AG08395 (cell line): ENCODE measurements around the gene IGFL3.
A peak's percentile ranks its signal among the peaks of the same experiment; 100 is the strongest.
"Not testable (repeated sequence)": the region's sequence is repeated elsewhere in the genome, so short reads cannot be mapped to it uniquely, and the experiment has no call there.

Experiments
- DNase-seq: peaks from one replicate; pipeline ENCODE4 v3.0.0; 2012; ENCODE audit warnings: mixed read lengths, low spot score

Gene IGFL3

DNA sequence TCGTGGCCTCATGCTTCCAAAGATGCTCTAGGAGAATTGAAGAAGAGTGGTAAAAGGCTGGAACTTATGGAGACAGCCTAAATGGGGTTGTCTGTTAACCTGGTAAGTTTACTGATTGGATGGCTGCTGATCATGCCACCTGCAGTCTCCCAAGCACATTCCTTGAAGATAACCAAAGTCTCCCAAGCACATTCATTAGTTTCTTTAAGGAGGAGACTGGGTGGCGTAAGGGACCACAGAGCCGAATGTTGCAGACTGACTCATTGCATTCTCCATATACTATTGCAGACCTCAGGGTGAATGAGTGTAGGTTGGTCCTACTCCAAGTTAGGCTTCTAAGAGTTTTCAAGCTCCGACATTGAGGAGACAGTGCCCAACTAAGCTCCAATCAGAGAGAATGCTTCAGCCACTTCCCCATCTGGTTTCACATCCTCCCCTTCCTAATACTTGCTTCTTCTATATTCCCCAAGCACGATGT is at the start of gene IGFL3:
IGFL3 (minus strand) TSS at position 51 of the 478 bp plus-strand sequence; CDS start at position 12, 39 bp downstream.
- DNase-seq = no peak

- no peak for DNase-seq
Observed at GRCh38 chr19:46173886-46174480, 49.5 kb upstream of the IGFL3 start.

- DNase-seq = no peak
Observed at GRCh38 chr19:46162731-46163130, 38.2 kb upstream of the IGFL3 start.

DNA sequence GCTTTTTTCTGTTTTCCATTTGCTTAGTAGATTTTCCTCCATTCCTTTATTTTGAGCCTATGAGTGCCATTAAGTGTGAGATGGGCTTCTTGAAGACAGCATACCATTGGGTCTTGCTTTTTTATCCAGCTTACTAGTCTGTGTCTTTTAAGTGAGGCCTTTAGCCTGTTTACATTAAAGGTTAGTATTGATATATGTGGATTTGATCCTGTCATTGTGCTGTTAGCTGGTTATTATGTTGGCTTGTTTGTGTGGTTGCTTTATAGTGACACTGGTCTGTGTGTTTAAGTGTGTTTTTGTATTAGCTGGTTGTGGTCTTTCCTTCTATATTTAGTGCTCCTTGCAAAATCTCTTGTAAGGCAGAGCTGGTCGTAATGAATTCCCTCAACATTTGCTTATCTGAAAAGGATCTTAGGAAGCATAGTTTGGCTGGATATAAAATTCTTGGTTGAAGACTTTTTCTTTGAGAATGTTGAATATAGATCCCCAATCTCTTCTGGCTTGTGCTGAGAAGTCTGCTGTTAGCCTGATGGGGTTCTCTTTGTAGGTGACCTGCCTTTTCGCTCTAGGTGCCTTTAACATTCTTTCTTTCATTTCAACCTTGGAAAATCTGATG is 37.3 kb upstream of the IGFL3 start:
- not testable (repeated sequence) for DNase-seq

GRCh38 chr19:46160233-46160775 is 35.8 kb upstream of the IGFL3 start:
- DNase-seq = no peak

GRCh38 chr19:46159418-46160232 is 35.1 kb upstream of the IGFL3 start:
- DNase-seq = no peak

DNA sequence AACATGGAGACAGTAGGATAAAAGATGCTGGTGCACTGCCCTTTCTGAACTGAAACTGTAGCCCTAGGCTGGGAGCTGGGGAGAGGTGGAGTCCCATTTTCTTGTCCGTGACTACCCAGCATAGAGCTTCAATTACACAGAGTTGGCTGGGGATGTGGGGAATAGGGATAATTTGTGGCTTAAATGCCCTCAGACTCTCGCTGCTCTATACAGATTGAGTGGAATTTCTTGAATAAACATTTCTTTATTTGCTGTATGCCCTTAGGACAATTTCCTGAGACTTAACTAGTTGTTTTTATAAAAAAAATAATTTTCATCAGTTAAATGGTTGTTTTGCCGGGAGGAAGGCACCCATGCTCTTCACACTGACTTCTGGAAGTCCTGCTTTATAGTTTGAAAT is 30.7 kb upstream of the IGFL3 start:
- DNase-seq = no peak

DNA sequence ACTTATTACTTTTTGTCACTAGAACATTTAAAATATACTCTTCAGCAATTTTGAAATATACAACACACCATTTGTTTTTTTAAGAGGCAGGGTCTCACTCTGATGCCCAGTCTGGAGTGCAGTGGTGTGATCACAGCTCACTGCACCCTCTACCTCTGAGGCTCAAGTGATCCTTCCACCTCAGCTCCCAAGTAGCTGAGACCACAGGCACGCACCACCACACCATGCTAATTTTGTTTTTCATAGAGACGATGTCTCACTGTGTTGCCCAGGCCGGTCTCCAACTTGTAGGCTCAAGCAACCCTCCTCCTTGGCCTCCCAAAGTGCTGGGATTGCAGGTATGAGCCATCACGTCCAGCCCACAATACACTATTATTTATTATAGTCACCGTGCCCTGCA is 26.1 kb upstream of the IGFL3 start:
- DNase-seq = no peak

DNA sequence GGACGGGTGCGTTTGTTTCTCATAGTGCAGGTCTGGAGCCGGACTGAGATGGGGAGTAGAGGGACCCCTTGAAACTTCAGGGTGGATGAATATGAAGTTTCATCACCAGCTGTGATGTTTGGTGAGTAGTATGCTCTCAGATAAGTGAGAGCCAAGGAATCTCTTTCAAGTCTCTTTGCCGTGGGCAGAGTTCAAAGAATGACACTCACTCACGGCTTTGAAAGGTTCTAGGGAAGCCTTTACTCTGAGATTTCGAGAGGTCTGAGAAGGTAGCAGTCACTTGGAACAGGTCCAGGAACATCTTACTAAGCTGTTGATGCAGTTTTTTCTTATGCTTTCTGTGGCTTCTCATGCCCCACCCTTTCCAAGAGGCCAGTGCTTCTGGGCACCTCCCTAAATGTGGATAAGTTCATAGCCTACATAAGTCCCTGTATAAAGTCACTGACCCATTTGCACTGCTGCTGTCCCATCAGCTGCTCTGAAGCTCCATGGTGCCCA is 23.4 kb upstream of the IGFL3 start, which contains the start of gene IGFL2:
IGFL2 (plus strand) TSS at position 448 of the 498 bp plus-strand sequence; CDS start at position 489, 41 bp downstream.
- DNase-seq = no peak

DNA sequence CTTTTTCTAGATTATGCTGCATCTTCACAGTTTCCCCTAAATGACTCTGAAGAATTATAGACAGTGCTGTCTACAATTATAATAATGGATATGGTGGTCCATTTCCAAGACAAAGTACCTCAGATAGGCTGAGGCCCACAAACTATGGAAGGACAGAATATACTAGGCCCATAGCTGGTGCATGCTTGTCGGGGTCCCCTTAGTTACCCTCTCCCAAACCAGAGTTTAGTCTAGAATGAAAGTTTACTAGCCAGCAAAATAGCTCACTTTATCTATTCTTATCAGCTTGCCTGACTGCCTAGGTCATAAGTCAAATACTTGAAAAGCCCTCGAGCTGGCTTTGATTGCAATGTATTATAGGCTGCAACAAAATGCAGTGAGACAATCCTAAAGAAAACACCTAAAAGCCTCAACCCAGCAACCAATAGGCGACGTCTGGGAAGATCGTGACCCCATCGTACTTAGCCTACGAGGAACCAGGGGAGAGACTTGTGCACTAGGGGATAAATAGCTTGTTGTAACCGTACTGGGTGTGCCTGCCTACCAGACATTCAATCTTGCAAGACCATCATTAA is 22.8 kb upstream of the IGFL3 start:
- no peak for DNase-seq

DNA sequence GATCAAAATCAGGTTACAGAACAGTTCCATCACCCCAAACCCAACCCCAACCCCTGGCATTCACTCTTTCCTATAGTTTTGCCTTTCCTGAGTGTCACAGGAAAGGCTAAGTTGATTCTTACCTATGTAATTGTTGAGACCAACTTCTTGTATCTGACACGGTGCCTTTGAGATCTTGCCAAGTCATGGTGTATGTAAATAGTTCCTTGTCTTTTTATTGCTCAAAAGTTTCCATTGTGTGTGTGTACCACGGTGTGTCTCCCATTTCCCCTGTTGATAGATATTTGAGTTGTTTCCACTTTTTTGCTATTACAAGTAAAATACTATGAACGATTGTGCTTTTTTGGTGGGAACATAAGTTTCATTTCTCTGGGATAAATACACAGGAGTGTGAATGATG is 20.3 kb upstream of the IGFL3 start:
- DNase-seq = no peak

GRCh38 chr19:46142294-46142693 is 17.8 kb upstream of the IGFL3 start:
- no peak for DNase-seq

GRCh38 chr19:46141421-46141820 is 16.9 kb upstream of the IGFL3 start:
- DNase-seq = no peak

DNA sequence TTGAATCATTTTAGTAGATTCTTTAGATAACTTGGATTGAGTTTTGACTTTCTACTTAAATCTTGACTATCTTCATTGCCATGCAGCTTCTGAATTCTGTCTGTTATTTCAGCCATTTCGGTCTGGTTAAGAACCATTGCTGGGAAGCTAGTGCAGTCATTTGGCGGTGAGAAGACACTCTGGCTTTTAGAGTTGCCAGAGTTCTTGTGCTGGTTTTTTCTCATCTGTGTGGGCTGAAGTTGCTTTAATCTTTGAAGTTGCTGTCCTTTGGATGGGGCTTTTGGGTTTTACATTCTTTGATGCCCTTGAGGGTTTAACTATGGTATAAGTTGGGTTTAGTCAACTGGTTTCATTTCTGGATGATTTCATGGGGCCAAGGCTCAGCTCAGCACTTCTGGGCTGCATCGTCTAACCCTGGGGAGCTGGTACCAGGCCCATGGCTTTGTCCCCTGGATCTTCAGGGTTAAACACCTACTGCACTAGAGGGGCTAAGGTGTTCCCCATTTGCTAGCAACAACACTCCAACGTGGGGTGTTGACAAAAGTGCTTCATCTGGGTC is 13.5 kb upstream of the IGFL3 start:
- DNase-seq = no peak

DNA sequence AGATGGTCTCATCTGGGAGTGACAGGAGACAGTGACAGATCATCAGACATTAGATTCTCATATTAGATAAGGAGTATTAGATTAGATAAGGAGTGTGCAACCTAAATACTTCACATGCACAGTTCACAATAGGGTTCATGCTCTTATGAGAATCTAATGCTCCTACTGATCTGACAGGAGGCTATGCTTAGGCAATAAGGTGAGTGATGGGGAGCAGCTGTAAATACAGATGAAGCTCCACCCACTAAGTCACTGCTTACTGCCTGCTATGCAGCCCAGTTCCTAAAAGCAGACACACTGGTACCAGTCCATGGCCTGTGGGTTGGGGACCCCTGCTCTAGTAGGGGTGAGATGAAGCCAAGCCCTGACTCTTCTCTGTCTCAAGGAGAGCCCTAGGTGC is 10.0 kb upstream of the IGFL3 start:
- no peak for DNase-seq

DNA sequence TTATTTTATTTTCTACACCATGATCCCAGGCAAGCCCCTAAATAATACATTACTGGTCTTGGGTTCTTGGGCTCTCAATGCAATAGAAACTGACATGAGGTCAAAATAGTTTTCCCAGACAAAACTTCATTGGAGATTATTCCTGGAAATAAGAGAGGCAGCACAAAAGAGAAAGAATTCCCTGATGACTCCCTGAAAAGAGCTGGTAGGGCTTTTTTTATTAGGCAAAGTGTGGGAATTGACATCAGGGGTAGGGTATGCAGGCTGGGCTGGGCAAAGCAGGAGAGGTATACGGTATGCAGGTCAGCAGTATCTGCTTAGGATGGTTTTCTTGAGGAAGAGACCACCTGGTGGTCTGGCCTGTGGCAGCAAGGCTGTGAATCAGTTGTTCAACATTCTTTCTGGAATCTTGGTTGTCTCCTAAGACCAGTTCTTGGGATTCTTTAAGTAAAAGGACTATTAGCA is 9.3 kb upstream of the IGFL3 start:
- no peak for DNase-seq

DNA sequence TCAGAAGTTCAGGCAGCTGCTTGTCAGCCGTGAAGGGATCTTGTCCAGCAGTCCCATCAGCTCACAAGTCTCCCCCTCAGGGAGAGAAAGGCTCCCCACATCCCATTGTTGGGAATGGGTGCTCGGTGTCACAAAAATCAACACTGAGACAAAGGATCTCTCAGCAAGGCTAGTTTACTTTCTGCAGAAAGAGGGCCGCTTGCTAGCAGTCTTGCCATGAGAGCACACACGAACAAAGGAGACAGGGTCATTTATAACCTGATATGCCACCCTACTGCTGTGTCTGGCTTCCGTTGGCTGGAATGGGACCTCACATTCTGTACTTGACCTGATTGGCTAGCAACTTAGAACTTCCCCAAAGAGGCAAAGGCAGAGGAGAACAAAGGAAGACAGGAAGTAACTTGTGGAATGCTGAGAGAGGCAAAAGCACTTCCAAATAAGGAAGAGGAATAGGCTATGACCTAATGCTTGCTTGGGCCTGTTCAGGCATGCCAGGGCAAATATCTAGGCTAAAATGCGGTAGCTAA is 8.7 kb upstream of the IGFL3 start:
- DNase-seq = peak; percentile 37

- DNase-seq = no peak
Observed at GRCh38 chr19:46132508-46133100, 8.1 kb upstream of the IGFL3 start.

GRCh38 chr19:46131485-46132143 is 7.1 kb upstream of the IGFL3 start:
- DNase-seq = no peak

- DNase-seq = peak; percentile 13
Observed at GRCh38 chr19:46126086-46126580, 1.6 kb upstream of the IGFL3 start.
